ENCODE data around the gene ARFGAP3. TPM values are rescaled to one million over a fixed set of nuclear protein-coding genes. Genes with fewer than 3 reads are reported as not detected.

Gene ARFGAP3
- total RNA-seq, 1 donor from 2014 or later, result 36.9 TPM

Other genes starting within 250 kb of the ARFGAP3 start
- gene POLDIP3, start 242.4 kb downstream of the ARFGAP3 start, total RNA-seq, result 83.1 and 87.7 TPM in 2 replicates
- gene ATP5MGL, start 216.7 kb downstream of the ARFGAP3 start, total RNA-seq, result 0.86 and 0.98 TPM in 2 replicates
- 70.7 and 71.1 TPM in 2 replicates for gene CYB5R3, start 207.9 kb downstream of the ARFGAP3 start, total RNA-seq
- gene A4GALT, start 136.4 kb downstream of the ARFGAP3 start, total RNA-seq, result not detected in 2 replicates
- 30.6 and 33.4 TPM in 2 replicates for gene PACSIN2, start 157.9 kb upstream of the ARFGAP3 start, total RNA-seq
- gene TTLL1, start 232.1 kb upstream of the ARFGAP3 start, total RNA-seq, result 6.6 and 6.7 TPM in 2 replicates